Mucosa of descending colon (tissue), 3 donors: ENCODE measurements around the gene NAB2. TPM values are rescaled to one million over a fixed set of nuclear protein-coding genes. Genes with fewer than 3 reads are reported as not detected.

Experiments used
- ATAC-seq: fragments of 200-7000 bp; cut with Tn5 transposase; one replicate; pipeline ENCODE4 v1.9.1; 2020; ENCODE audit warnings: mild to moderate bottlenecking, moderate library complexity
- DNase-seq, 3 donors: peaks; one replicate each; pipeline ENCODE4 v3.0.0-alpha.2; 2020
- H3K36me3 ChIP-seq: fragments of 200-600 bp; one replicate; pipeline ENCODE4 v1.8.0; 2021; ENCODE audit warnings: low read depth, mild to moderate bottlenecking
- H3K4me1 ChIP-seq: fragments of 200-600 bp; one replicate; pipeline ENCODE4 v1.8.0; 2021; ENCODE audit warnings: low read depth, mild to moderate bottlenecking
- H3K4me3 ChIP-seq: fragments of 200-600 bp; one replicate; pipeline ENCODE4 v1.8.0; 2021; ENCODE audit warnings: mild to moderate bottlenecking
- H3K9me3 ChIP-seq: fragments of 200-600 bp; one replicate; pipeline ENCODE4 v1.8.0; 2021; ENCODE audit warnings: mild to moderate bottlenecking
- intact Hi-C, 2 donors: fragments of 100-400 bp; cut with DNase I in 1 of 2; cut with micrococcal nuclease in 1 of 2; formaldehyde crosslinking; loops; one replicate each; pipeline versions ENCODE4 v1.11.0 to v1.11.1; 2022; cut with DNase I, micrococcal nuclease
- total RNA-seq, 3 donors: library from RNA; stranded (reverse); fragmentation: NEBNext Ultra II Directional in 2 of 3; extraction: Animal tissue kit (Norgen Biotek cat#: 25700) in 2 of 3; gene quantifications; one replicate each; pipeline versions ENCODE4 v1.2.1 to v1.2.4, GENCODE V29; 2021 to 2023
- TF ChIP-seq, protein P1 (sequence below): fragments of 200-600 bp; IDR thresholded peaks from one replicate; pipeline ENCODE4 v1.8.0; 2022; ENCODE audit warnings: antibody characterized with exemption, mild to moderate bottlenecking
- donor health status: DM: no; HTN: no; CAD: no; lungs with moderate emphysema.
- donor health status: DM: no; HTN: no; CAD: no.
- donor health status: DM: no; HTN: yes; CAD: no.

Gene NAB2
- total RNA-seq, 3 donors from 2014 or later = 2.6 to 29.3 (median 3.9) TPM

DNA sequence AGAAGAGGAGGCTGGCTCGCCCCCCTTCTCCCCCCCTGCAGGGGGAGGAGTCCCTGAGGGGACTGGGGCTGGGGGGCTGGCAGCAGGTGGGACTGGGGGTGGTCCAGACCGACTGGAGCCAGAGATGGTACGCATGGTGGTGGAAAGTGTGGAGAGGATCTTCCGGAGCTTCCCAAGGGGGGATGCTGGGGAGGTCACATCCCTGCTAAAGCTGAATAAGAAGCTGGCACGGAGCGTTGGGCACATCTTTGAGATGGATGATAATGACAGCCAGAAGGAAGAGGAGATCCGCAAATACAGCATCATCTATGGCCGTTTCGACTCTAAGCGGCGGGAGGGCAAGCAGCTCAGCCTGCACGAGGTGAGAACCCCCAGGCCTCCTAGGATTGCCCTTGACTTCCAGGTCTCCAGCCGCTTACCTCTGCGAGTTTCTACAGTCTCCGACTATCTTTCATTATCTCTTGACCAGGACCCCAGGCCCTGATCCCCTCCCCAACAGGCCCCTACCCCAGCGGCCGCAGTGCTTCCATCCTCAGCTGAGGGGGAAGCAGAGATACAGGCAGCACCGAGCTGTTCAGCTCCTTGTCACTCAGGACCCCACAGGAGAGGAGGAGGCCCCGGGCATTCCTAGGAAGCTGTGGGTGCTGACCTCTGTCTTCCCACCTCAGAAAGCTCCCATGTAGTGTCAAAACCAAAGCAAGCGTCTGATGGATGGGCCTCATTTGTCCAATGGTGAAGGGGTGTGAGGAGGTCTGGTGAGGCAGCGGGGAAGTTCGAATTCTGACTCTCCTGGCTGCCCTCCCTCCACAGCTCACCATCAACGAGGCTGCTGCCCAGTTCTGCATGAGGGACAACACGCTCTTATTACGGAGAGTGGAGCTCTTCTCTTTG, 3.0 kb downstream of the NAB2 start:
- Histone ChIP-seq H3K4me1 (peaks cover 41% of the 10 kb centered on the region), H3K9me3 (no peaks in the 10 kb centered on the region), H3K36me3 (no peaks in the 10 kb centered on the region), H3K4me3 (no peak overlapping the region)
- intact Hi-C loops = no loop called here
- TF ChIP-seq, protein P1, sequence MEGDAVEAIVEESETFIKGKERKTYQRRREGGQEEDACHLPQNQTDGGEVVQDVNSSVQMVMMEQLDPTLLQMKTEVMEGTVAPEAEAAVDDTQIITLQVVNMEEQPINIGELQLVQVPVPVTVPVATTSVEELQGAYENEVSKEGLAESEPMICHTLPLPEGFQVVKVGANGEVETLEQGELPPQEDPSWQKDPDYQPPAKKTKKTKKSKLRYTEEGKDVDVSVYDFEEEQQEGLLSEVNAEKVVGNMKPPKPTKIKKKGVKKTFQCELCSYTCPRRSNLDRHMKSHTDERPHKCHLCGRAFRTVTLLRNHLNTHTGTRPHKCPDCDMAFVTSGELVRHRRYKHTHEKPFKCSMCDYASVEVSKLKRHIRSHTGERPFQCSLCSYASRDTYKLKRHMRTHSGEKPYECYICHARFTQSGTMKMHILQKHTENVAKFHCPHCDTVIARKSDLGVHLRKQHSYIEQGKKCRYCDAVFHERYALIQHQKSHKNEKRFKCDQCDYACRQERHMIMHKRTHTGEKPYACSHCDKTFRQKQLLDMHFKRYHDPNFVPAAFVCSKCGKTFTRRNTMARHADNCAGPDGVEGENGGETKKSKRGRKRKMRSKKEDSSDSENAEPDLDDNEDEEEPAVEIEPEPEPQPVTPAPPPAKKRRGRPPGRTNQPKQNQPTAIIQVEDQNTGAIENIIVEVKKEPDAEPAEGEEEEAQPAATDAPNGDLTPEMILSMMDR = no peak
- ATAC-seq (no peak), DNase-seq (no peak)

DNA sequence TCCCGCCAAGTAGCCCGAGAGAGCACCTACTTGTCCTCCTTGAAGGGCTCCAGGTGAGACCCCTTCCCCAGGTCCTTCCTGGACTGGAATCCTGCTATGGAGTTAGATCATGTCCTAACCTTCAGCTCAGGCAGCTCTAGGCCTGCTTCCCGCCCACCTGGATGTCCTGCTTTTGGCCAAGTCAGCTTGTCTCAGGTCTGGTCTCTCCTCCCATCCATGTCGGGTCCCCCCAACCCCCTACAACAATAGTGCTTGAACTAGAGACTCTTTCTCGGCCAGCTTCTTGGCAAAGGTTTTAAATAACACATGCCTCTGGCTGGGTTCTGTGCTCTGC, 3.6 kb downstream of the NAB2 start:
- Histone ChIP-seq H3K9me3 (no peaks in the 10 kb centered on the region), H3K4me1 (peaks cover 37% of the 10 kb centered on the region), H3K36me3 (no peaks in the 10 kb centered on the region), H3K4me3 (no peak overlapping the region)
- TF ChIP-seq, protein P1 = no peak
- no peak for DNase-seq
- intact Hi-C loops = no loop called here
- ATAC-seq = no peak

DNA sequence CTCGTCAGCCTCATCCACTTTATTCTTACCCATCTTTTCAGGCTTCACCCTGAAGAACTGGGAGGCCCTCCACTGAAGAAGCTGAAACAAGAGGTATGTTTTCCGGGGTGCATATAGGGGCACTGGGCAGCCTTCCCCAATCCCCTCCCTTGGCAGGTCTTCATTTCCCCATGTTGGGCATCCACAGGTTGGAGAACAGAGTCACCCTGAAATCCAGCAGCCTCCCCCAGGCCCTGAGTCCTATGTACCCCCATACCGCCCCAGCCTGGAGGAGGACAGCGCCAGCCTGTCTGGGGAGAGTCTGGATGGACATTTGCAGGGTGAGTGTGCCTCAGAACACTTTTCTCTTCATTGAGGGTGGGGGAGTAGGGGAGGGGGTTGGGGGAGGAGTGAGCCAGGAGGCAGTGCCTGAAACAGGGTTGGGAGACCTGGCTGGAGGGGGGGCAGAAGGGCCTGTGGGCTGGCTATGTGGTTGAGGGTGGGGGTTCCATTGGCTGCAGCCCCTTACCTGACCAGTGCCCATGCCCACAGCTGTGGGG, 4.0 kb downstream of the NAB2 start:
- H3K4me1 ChIP-seq = peaks cover 33% of the 10 kb centered on the region
- DNase-seq (no peak), ATAC-seq (no peak)
- H3K4me3 ChIP-seq = no peak overlapping the region
- intact Hi-C loops = no loop called here
- TF ChIP-seq, protein P1 = no peak
- H3K36me3 ChIP-seq = no peaks in the 10 kb centered on the region
- H3K9me3 ChIP-seq = no peaks in the 10 kb centered on the region

DNA sequence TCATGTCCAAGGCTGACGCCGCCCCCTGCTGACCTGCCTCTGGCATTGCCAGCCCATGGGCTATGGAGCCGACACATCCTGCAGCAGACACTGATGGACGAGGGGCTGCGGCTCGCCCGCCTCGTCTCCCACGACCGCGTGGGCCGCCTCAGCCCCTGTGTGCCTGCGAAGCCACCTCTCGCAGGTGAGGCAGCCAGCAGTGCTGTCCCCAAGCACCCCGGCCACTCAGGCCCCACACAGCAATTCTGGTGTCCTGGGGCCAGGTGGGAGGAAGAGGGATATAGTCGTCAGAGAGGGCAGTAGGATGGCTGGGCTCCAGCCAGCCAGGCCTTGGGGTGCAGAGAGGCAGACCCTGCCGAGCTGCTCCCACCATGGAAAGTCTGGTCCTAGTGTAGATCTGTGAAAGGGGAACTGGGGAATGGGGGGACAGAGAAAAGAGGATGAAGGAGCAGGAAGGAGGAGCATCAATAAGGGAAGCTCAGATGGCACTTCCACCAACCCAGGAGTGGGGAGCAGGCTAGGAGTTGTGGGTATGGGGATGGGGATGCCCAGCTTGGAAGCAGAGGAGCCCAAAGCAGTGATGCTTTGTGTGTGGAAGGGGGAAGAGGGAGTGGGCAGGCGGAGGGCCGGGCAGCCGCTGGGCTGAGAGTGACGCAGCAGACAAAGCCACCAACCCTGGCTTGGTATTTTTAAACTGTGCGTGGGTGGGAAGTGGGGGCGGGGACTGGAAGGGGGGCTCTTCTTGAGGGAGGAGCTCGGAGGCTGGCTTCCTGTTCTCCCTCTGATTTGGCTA, 4.7 kb downstream of the NAB2 start:
- Histone ChIP-seq H3K4me1 (peaks cover 26% of the 10 kb centered on the region), H3K4me3 (no peak overlapping the region), H3K9me3 (no peaks in the 10 kb centered on the region), H3K36me3 (no peaks in the 10 kb centered on the region)
- TF ChIP-seq, protein P1 = peak; percentile 45
- DNase-seq = peak; percentile 62 to 79 (median 65)
- intact Hi-C loops = no loop called here
- peak; percentile 43 for ATAC-seq

DNA sequence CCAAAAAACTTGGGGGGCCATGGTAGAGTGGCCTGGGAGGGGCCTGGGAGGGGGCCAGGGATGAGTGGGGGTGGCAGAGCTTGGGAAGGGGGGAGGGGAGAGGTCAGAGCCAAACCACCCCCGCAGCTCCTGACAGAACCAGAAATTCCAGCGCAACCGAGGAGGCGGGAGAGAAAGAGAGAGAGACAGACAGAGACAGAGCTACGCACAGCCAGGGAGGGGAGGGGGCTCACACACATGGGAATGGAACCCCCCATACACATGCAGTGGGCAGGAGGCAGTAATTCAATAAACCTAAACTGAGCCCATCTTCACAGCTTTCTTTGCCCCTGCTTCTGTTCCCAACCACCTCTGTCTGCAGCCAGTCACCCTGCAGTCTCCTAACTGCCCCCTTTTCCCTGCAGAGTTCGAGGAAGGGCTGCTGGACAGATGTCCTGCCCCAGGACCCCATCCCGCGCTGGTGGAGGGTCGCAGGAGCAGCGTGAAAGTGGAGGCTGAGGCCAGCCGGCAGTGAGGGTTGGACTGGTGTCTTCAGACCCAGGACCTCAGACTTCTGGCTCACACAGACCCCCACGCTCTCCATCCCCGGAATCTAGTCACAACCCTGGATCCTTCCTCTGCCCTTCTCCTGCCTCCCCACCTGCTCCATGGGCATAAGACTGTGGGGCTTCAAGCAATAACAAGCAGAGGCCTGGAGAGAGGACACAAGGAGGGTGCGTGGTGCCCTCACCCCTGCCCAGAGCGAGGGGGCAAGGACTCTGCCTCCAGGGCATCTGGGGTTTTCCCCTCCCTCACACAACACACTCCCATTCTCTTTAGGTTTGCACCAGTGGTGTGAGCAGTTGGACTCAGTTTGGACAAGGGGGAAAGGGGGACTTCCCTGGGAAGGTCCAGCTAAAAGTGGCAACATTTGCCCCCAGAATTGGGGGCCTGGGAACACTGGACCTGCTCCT, 5.6 kb downstream of the NAB2 start:
- H3K9me3 ChIP-seq = no peaks in the 10 kb centered on the region
- intact Hi-C loops = no loop called here
- DNase-seq = peak in 1 of 3 donors; percentile 27
- H3K36me3 ChIP-seq = no peaks in the 10 kb centered on the region
- no peak for ATAC-seq
- H3K4me1 ChIP-seq = peaks cover 25% of the 10 kb centered on the region
- TF ChIP-seq, protein P1 = no peak
- no peak overlapping the region for H3K4me3 ChIP-seq
